ENCODE measurements around the gene LSAMP. TPM values are rescaled to one million over a fixed set of nuclear protein-coding genes. Genes with fewer than 3 reads are reported as not detected.

The LSAMP gene
- total RNA-seq, 1 experiment from 2014 or later = 0.21 TPM

DNA sequence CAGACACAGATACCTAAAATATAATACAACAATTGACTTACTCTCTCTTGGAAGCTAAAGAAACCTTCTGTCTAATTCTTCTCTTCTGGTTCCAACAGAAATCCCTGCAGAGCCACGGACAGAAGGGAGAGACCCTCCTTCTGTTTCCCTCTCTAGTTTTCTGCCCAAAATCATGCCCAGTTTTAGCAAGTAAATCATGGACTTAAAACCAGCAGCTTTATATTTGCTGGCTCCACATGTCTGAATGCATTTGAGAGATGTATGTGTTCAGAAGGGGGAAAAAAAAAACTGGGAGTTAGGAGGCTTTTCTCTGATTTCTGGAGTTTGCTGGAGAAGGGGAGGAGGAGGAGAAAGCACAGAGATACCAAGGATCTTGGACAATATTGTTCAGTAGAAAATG is 147.1 kb downstream of the LSAMP start:
- no peak for DNase-seq (ENCODE audit: low read depth)

DNA sequence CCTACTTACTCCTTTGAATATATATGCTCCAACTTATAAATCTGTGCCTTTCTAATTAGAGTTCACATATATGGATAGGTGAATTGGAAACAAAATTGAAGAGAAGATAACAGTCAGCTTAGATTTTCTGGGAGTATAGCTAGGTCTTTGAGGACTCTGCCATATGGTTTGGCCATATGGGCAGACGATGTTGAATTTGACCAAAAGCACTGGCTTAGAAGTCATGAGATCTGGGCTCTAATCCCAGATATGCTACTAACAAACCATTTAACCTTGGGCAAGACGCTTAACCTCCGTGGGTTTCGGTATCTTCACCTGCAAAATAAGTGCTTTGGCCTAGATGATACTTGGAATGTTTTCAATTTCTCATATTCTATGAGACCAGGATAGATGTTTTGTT is 154.1 kb downstream of the LSAMP start:
- no peak for DNase-seq (ENCODE audit: low read depth)

DNA sequence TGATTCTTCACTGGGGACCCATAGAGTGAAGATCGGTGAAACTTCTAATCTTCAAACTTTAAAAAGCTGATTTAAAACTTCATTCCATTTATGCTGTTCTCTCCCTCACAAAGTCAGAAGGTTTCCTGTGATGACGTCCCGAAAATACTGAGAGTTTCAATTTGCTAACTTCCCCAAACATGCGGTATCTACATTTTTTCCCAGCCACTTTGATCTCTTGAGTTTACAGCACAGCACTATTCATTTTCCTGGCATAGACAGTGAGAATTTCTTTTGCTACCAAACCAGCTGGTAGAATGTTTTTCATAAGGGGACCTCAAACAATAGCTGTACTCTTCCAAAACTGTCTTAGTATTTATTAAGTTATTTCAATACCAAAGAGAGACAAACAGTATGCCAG is 156.8 kb downstream of the LSAMP start:
- DNase-seq (ENCODE audit: low read depth) = no peak

DNA sequence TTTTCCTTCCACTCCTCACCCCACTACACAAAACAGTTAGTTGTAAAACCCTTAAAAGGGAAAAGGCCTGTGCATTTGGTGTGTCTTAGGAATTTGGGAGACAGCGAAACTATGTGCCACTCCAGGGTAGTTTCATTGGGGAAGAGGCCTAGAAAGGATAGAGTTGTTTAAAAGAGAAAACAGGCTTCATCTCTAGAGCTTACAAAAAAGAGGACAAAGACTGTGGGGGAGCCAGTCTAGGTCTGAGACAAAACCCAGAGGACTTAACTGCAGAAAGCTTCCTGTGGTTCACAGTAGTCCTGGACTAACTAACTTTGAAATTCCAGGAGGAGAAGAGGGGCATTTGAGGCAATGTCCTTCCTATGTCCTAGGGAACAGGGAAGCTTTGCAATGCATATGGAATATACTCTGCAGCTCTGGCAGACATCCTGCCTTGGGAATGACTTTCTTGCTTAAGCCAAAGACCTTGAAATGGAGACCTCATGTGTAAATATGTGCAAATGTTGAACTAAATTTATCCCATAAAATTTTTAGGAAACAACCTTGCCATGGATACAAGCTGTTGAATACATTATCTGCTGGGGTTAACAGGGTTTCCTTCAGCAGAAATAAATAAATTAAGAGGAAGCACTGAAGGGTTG is 159.4 kb downstream of the LSAMP start:
- DNase-seq (ENCODE audit: low read depth) = no peak

DNA sequence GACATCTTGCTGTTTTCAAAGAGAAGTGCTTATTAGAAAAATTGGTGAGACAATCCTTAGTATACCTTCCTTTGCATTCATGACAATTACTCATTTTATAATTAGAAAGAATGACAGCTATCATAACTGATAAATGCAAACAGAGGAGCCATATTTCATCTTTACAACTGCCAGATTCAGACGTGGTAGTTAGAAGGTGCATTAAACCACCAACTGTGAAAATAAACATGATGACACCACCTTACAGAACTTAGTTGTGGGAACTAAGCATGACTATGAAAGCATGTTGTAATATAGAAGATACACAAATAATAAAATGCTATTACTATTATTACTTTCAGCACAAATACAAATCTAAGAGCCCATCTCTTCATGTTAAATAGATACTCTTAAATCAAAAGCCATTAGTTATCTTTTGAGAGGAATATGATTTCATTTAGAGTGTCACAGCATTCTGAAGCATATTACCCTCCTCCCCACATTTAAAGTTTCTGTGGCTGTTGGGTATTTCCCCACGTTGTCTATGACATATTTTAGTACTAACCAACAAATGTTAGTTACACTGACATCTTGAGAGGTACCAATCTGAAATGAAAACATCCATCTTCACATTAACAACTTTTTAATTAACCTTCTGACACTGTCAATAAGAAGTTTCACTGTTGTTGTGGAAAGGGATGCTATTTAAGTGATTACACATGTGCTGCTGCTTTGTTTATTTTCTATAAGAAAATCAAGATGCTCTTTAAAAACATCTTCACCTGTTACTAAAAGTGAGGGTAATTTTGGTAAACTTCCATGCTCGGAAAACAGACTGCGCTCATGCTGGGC is 163.8 kb downstream of the LSAMP start:
- DNase-seq (ENCODE audit: low read depth) = no peak

DNA sequence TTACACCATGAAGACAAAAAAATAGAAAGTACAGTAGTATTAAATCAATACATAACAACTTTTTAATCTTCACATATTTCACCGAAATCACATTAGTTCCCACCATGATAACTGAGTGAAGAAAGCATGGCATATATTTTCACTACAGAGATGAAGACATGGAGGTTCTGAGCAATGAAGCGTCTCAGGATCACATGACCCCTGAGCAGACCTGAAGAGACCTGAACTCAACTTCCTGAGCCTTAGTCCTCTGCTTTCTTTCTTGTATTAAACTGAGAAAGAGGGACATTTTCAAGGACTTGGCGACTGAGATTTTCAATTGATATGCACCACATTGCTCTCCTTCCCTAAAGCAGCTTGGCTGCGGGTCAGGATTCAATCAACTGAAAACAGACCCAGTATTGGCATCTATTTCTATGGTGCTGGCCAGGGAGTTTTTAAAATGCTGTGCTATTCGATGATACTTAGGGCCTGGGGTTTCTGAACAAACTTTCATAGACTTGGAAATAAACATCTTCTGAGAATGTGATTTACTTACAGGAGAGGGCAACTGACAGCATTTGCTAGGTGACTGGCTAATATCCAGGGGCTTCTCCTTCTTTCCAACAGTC is 165.1 kb downstream of the LSAMP start:
- DNase-seq (ENCODE audit: low read depth) = no peak

DNA sequence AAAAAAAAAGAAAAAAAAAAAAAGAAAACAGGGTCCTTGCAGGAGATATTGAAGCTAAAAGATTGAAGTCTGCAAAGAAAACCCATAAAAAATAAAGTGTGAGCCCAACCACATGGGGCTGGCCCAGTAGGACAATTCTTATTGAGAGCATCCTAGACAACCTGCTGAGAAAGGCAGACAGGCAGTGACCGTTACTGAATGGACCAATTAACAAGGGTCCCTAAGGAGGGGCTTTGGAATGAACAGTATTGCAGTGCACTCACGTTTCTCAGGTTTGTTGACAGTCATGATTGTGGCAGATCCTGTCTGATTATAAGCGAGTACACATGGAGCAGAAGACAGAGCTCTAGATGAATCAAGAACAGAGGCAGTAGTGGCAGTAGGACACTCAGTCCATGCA is 168.6 kb downstream of the LSAMP start:
- DNase-seq (ENCODE audit: low read depth) = no peak

DNA sequence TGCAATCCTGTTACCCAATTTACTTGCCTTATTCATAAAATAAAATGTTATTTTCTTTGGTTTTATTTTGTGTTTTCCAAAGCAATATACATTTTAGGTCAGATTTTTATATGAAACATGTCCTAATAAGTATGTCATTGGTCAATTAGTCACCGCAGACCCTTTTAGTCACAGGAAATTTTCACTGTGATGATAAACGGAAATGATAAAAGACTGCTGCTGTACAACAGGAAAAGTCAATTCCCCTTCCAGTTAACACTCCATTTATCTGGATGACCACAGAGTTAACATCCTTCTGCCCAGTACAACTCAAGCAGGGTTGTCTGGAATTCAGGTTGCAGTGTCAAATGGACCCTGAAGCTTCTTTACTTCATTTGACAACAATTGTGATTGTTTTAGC is 175.2 kb downstream of the LSAMP start:
- peak; percentile 72 for DNase-seq (ENCODE audit: low read depth)

DNA sequence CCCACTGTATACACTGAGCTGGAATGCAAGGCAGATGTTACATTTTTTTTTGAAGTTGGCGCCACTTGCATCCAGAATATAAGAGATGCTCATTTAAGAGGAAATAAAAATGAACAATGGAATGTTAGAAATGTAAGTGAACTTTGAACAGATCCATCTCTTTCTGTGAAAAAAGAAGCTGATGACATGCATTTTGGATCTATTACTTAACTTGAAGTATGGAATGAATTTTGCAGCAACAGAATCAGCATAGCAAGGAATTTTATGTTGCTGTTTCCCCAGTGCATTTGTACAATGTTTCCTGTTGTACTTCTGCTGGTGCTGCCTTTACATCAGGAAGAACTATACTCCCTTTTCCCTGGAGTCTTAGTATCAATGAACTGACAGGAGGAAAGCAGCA is 178.2 kb downstream of the LSAMP start:
- DNase-seq (ENCODE audit: low read depth) = no peak

DNA sequence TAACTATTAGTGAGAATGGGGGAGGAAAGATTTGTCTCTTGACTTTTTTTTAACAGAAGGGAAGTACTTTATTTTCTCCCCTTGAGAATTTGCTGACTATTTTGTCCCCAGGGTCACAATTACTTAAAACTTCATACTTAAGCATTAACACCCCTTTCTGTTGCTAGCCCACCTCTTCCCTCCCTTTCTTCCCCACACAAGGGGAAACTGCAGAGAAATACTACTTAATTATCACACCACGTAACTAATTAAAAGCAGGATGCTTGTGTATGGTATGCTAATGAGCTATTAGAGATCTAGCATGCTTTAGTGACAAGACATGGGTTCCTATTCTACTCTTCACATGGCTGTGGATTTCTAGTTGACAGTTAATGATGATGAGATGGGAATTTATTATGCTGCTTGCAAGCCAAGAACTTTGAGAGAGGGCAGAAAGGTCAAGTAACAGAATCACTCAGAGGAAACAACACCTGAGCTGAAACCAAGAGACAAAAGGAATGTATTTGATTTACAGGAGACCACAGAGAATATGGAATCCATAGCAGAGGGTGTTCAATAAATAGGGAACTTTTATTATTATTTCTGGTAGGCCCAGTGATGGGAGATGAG is 179.2 kb downstream of the LSAMP start:
- no peak for DNase-seq (ENCODE audit: low read depth)

DNA sequence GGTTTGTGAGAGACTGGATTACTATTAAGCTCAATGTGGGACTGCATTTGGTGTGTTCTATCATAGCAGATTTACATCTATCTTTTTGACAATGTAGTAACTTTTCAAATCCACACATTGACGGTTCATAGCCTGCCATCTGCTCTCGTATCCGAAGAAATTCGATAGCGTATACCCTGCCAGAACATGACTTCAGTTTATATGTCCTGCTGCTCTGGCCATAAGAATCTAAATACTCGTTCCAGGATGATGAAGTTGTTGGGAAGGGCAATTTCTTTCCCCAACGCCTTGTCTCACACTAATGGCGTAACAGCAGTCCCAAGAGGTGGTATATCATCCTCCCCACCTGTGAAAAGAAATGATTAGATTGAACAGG is 180.0 kb downstream of the LSAMP start:
- DNase-seq (ENCODE audit: low read depth) = no peak

DNA sequence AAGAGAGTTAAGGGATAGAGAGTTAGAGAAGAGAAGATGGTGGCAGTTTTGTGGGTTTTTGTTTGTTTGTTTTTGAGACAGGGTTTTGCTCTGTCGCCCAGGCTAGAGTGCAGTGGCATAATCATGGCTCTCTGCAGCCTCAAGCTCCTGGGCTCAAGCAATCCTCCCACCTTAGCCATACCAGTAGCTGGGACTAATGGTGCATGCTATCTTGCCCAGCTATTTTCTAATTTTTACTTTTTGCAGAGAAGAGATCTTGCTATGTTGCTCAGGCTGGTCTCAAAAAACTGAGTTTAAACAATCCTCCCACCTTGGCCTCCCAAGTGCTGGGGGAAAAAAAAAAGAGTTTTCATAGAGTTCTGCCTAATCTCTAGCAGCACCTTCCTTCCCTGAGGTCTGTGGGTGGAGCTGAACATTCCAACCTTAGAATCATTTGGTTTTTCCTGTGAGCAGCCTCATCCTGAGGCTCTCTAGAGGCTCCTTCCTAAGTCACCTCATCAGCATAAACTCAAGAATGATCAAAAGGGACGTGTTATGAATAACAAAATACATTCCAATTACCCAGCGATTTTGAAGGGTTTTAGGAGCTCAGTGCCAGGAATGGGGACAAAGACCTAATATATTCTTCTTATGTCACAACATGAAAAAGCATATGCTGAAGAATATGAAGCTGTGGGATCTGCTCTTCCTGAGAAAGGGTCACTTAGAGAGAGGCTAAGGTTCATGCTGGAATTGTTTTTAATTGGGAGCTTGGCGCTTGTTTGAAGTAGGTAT is 180.6 kb downstream of the LSAMP start:
- no peak for DNase-seq (ENCODE audit: low read depth)

DNA sequence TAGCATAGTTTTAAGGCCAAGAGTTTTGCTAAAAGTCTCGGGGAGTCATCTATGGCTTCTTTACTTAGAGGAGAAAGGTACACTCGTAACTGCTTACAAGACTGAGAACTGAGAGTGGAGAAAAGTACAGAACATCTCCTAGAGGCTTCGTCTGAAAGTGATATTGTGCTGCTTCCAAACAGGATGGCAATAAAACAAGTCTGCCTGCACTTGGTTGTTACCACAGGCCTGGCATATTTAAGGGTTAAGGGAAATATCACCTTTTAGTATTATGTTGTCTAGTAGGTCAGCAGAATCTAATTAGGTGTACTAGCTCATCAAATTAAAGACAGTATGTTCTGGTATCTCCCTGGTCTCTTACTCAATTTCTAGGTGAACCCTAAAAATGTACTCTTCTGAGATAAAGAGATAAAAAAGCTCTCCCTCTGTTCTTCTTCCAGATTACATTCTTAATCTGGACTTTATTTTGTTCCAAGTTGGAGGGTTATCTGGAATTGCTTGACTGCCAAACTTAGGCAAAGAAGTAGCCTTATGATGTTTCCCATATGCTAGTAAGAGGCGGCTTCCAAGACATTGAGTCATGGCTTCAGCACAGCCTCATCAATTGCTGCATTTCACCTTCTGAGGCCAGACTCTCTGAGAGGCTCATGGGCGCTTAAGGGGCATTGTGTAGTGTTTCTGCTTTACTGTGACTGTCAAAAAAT is 181.3 kb downstream of the LSAMP start:
- DNase-seq (ENCODE audit: low read depth) = peak; percentile 31

DNA sequence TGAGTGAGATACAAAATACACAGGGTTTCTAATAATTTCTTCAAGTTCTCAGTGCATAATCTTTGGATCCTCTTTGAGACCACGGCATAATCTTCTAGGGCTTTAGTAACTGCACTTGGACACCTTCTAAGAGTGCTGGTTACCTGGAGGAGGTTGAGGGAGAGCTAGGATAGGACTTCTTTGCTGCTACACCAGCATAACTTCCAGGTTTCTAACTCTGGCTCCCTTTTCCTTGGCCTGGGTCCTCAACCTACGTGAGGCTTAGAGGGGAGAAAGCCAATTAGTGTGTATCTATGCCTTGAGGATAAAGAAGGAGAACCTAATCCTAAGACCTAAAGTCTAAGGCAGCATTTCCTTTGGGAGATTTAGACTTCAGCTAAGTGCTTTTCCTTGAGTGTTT is 184.8 kb downstream of the LSAMP start:
- no peak for DNase-seq (ENCODE audit: low read depth)

DNA sequence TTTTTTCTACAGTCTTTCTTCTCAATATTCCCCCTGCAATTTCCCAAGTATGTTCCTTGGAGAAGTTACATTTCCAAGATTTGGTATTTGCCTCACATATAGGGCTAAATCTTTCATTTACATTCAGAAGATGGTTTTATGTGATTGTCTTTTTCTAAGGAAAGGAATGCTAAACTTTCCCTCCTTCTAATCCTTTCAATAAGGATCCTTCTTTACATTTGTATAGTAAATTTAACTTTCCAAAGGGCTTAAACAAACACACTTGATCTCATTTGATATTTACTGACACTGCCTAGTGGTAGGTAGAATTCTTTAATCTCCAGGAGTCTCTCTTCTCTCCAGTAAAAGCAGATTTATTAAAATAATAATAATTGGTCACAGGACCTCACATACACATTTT is 185.3 kb downstream of the LSAMP start:
- no peak for DNase-seq (ENCODE audit: low read depth)

DNA sequence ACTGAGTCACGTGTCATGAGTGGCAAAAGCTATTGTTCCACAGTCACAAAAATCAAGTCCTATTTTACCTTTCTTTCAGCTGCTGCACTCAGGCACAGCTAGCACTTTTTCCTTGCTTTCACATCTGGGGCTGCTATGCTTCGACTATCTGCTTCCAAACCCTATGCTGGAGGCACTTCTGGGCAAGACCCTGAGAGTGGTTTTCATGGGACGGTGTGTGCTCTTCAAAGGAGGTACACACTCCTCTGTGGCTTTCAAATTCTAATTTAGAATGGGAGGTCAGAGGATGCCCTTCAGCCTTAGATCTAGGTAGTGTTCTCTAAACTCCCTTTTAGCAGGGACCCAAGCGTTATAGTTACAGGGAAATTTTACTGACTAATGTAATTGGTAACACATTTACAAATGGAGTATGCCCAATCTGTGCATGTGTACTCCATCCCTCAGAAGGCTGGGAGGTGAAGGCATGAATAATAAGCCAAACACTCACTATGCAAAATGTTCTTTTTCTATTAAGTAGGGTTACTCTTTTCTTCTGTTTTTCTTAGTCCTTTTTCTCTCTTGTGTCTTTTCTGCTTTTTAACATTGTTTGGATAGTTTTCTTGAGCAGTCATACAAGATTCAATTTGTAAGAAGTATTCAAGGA is 188.3 kb downstream of the LSAMP start:
- DNase-seq (ENCODE audit: low read depth) = no peak

DNA sequence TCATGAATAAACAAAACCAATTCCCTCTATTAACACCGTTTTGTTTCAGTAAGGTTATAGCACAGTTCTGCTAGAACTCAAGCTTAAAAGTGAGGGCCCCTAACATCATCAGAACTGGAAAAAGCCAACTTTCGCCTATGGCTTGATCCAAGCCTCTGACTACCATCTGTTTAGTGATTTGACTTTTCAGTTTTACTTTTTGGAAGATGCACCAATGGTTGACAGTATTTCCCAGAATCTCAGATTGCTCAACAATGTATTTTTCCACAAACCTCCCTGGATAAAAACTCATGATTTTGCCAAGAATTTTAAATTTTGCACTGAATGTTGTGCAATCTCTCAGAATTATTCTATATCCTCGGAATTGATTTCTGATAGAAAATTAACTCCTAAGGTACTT is 190.7 kb downstream of the LSAMP start:
- no peak for DNase-seq (ENCODE audit: low read depth)

DNA sequence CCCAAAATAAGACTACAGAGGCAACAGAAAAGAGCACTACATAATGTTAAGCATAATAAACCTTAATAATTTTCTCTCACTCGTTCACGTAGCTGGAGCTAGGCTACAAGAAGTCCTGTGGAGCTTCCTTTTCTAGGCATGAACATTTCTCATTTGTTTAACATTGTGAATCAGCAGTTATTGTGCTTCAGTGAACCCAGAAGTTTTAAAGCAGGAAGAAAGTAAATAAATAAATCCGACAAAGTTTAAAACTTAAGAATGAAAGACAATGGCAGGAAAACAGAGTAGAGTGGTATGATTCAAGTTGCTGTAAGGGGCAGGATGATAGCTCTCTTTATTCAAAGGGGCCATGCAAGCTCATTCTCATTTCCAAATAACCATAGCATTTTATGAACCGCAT is 191.8 kb downstream of the LSAMP start:
- DNase-seq (ENCODE audit: low read depth) = no peak

DNA sequence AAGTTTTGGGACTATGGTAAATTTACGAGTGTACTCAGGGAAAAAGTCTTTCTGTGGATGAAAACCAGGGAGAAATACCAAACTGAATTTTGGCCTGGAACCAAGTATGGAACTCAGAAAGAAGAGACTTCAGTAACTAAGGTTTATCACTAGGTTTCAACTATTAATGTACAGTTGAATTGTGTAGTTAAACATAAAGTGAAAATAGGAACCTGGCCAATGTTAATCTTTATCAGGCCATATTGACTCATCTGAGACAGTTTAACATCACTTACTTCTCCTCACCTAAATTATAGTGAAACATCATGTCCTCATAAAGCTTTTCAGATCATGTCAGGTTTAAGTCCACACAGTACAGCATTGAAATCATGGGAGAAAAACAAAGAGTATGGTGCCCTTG is 197.7 kb downstream of the LSAMP start:
- DNase-seq (ENCODE audit: low read depth) = no peak

DNA sequence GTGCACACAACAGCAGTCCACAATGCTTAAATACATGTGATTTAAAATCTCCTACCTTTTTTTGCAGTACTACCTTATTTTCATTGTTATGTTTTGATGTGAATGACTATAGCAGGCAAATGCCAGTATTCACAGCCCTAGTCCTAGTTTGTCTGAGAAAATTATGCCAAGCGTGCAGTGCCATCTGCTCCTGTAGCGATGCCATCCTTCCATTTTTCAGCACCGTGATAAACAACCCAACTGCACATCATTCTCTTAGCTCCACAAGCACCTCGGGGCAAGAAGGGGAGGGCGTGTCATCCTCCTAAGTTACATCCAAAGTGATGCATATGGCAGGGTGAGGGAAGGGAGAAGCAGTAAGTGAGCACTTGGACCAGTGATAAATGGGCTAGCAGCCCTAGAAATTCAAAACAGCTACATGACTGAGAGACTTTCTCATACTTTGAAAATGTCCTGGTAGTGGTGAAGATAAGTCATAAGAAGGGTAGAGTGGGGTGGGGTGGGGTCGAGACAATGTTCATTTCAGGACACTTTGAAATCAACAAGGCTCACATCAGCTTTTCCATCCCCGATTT is 198.8 kb downstream of the LSAMP start:
- DNase-seq (ENCODE audit: low read depth) = no peak
